Fibroblast of upper back skin (primary cell): Measurements from ENCODE around the gene PABPC1L.

Experiments
- DNase-seq: peaks from one replicate; pipeline ENCODE4 v3.0.0-alpha.2; 2013

PABPC1L gene

GRCh38 chr20:44969300-44969894 lies 59.5 kb downstream of the PABPC1L start:
- DNase-seq: no peak

GRCh38 chr20:44970243-44970757 lies 60.4 kb downstream of the PABPC1L start:
- no peak for DNase-seq

- DNase-seq: peak; percentile 26
These were observed 63.2 kb downstream of the PABPC1L start for GRCh38 chr20:44973053-44973452.

GRCh38 chr20:44976698-44977097 lies 66.8 kb downstream of the PABPC1L start:
- DNase-seq: no peak

GRCh38 chr20:44979090-44979621 lies 69.3 kb downstream of the PABPC1L start:
- DNase-seq: no peak

GRCh38 chr20:44981736-44982406 lies 72.0 kb downstream of the PABPC1L start:
- DNase-seq: no peak

GRCh38 chr20:44983093-44983674 lies 73.3 kb downstream of the PABPC1L start:
- DNase-seq: no peak

- no peak for DNase-seq
These were observed 78.8 kb downstream of the PABPC1L start for GRCh38 chr20:44988631-44989171.
